Limb (tissue), 2 donors: ENCODE measurements around the gene TNF.

ENCODE experiments used
- DNase-seq, 2 donors: peaks; one replicate each; pipeline ENCODE4 v3.0.0-alpha.2; 2016; ENCODE audit errors: extremely low spot score in 2 of 2

Gene TNF

GRCh38 chr6:31626952-31627351 is 51.6 kb downstream of the TNF start:
- no peak for DNase-seq

DNA sequence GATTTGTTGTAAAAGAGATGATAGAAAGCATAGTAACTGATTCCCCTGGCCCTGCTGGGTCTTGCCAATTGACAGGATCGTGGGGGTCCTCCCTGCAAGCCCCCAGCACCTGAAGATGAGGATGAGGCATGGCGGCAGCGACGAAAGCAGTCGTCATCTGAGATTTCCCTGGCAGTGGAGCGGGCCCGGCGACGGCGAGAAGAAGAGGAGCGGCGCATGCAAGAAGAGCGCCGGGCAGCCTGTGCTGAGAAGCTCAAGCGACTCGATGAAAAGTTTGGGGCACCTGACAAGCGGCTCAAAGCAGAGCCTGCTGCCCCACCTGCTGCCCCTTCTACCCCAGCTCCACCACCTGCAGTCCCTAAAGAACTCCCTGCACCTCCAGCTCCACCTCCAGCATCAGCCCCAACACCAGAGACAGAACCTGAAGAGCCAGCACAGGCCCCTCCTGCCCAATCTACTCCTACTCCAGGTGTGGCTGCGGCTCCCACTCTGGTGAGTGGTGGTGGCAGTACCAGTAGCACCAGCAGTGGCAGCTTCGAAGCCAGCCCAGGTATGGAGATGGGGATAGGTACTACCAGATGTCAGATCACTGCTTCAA is 52.4 kb downstream of the TNF start:
- DNase-seq, result no peak
